GM21447 (cell line): ENCODE measurements around the gene MACROD1.

Experiments
- ATAC-seq: cut with Tn5 transposase; IDR thresholded peaks from one replicate; pipeline ENCODE4 v1.9.1; 2021; ENCODE audit not compliant: unreplicated experiment

MACROD1 gene

DNA sequence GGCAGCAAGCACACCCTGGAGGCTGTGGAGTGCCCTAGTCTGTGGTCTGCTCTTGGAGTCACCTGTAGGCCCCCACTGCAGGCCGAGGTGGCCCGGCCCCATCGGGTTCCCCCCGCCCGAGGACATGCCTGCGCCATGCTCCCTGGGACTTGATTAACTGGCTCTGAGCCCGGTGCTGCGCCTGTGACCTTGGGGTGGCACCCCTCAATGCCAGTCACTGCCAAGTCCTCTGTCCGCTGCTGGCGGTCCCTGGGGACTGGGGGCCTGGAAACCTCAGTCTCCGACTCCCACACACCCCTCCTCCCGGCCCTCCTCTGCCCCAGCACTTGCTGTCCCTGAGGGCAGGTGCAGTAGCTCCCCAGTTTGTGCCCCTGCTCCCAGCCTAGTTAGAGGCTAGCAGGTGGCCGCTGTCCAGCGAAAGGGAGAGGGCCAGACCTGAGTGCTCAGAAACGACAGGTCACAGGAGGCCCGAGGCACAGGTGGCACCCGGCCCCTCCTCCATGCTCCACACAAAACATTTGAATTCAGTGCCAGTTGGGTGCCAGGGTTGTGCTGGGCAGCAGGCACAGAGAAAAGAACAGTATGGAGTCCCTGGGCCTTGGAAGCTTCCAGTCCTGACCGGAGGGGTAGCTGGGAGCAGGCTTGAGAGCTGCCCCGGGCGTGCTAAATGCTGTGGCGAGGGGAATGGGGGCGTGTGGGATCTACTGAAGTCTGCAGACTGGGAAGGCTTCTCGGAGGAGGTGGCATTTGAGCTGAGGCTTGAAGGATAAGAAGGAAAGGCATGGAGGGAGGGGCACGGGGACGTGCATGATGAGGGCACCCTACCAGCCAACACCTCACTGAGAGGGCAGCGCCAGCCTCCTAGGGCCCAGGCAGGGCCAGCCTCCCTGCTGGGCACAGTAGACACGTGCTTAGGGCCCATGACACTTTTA is 146.5 kb downstream of the MACROD1 start:
- no peak for ATAC-seq

DNA sequence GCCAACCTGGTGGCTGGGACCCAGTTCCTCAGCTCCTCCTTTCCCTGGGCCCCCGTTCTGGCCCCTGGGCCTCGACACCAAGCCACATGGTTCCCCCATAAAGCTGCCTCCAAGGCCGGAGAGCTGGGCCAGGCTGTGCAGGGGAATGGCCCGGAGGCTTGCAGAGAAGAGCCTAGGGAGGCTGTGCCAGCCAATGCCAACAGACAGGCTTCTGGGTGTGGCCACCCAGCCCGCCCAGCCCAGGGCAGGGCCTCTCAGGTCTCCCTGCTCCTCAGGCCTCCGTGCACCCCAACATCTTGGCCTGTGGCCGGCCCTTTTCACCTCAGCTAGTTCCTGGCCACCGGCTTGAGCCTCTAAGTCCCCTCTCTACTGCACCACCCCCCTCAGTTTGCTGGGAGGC is 147.6 kb downstream of the MACROD1 start:
- no peak for ATAC-seq

DNA sequence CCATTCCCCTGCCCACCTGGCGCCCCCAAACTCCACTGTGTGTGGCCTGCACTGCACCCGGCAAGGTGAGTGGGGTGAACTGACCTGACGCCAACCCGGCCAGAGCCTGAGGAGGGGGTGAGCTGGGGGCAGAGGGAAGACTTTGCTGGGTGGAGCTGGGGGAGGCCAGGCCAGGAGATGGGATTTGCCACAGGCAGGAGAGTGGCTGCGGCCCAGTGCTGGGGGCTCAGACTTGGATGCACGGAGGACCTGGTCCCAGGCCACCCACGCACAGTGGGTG is 148.0 kb downstream of the MACROD1 start:
- no peak for ATAC-seq

DNA sequence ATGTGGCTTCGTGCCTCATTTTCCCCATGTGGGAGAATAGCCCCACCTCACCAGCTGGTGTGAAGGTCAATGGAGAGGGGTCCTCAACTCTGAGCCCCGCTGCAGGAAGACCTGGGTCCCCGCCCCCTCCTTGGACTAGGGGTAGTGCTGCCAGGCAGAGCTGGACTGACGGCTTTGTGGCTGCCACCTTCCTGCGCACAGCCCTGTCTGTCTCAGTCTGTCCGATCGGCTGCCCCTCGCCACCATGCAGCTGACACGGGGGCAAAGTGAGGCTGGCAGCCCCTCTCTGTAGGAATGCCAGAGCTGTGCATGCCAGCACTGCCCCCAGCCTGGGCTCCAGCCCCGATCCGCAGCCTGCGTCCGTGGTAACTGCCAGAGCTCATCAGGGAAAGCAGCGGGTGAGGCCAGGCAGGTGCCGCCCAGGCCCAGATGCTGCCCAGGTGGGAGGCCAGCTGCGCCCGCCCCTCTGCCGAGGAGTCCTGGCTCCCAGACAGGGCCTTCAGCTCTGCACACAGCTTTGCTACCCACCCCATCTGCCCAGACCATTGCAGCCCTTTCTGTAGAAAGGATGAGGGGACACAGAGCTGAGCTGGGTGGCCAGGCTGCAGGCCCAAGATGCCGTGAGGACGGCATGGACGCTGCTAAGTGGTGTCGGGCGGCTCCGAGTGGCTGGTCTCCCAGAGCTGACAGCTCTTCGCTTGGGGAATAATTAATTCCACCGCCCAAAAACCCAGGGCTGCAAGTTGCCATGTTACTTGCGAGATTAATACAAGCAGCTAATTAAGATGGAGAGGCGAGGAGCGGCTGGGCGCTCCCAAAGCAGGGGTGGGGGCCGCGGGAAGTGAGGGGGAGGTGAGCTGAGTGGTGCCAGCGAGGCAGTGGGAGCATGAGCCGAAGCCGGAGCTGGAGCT is 149.7 kb downstream of the MACROD1 start:
- ATAC-seq = no peak

DNA sequence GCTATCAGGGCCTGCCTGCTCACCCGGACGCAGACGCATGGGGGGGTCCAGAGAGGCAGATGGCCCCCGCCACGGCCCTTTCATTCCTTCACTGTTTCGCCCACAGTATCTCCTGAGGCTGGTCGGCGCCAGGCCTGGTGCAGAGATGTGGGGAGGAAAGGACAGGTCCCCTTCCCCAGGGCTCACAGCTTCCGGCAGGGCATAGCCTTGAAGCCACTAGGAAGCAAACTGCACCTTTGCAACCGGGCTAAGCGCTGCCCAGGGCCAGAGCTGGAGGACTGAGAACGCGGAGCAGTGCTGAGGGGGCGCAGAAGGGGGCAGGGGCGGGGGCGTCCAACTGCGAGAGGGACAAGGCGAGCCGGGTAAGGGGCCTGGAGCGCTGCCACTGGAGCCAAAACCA is 150.4 kb downstream of the MACROD1 start:
- no peak for ATAC-seq

DNA sequence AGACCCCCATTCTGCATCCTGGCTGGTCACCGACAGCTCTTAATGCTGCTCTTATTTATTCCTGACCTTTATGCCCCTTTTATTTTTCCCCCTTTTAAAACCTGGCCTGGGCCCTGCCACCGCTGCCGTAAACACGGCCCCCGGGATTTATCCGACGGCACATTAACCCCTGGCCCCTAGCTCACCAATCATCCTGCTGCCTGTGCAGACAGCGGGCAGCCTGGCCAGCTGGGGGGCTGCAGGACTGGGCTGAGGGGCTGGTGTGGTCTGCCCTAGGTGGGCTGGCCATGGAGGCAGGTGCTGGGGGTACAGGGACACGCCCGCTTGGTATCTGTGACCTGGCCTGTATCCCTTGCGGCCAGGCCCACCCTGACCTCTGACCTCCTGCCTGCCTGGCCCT is 151.6 kb downstream of the MACROD1 start:
- ATAC-seq = no peak

DNA sequence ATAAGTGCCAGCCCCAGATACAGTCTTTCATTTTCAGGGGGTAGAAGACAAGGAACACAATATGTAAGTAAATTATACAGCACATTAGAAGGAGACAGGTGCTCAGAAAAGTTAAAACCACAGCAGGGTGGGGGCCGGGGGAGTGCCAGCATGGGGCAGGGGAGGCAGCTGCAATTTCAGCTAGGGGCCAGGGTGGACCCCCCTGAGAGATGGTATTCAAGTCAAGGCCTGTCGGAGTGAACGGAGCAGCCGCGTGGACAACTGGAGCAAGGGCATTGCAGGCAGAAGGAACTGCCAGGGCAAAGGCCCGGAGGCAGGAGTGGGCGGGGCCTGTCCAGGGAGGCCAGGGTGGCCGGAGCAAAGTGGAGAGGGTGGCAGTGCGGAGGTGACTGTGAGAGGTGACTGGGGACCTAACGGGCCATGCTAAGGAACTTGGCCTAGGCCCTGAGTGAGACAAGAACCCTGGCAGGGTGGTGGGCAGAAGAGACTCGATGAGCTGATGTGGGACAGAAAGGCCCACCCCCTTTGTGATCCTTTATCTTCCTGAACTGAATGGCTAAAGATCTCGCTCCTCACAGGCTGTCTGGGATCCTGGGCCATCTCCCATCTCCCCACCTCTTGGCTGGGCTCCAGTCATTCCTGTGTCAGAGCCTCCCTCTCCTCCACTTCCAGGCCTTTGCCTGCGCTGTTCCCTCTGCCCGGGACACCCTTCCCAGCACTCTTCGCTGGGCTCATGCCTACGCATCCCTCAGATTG is 152.6 kb downstream of the MACROD1 start:
- ATAC-seq = no peak

DNA sequence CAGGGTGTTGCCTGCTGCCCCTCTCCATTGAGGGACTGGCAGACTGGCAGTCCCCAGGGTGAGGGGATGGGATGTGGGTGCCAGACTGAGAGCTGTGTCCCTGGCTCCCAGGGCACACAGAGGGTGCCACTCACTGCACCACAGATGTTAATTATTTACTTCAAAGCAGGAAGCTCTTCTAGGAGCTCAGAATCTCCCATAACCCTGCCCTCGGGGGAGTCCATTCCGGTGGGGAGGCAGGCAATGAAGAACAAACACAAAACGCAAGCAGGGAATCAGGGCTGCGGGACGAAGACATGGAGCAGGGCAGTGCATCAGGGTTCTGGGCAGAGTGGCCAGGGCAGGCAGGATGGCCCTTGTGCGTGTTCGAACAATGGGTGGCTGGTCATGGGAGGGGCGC is 154.5 kb downstream of the MACROD1 start:
- no peak for ATAC-seq

DNA sequence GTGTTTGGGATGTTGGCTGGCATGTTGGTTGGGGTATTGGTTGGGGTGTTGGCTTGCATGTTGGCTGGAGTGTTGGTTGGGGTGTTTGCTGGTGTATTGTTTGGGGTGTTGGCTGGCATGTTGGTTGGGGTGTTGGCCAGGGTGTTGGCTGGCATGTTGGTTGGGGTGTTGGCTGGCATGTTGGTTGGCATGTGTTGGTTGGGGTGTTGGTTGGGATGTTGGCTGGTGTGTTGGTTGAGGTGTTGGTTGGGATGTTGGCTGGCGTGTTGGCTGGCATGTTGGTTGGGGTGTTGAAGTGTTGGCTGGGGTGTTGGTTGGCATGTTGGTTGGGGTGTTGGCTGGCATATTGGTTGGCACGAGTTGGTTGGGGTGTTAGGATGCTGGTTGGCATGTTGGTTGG is 155.1 kb downstream of the MACROD1 start:
- ATAC-seq = no peak

DNA sequence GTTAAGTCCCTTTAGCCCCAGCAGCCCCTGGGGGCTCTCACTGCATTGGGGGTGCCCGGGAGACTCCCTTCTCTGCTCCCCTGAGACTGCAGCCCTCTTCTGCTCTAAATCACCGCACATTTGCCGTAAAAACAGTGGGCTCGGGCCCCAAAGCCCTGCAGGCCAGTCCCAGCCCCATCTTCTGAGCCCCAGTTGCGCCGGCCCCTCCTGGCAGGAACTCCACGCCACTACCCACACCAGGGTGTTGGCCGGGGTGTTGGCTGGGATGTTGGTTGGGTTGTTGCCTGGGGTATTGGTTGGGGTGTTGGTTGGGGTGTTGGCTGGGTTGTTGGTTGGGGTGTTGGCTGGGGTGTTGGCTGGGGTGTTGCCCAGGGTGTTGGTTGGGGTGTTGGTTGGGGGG is 156.2 kb downstream of the MACROD1 start:
- ATAC-seq = no peak

DNA sequence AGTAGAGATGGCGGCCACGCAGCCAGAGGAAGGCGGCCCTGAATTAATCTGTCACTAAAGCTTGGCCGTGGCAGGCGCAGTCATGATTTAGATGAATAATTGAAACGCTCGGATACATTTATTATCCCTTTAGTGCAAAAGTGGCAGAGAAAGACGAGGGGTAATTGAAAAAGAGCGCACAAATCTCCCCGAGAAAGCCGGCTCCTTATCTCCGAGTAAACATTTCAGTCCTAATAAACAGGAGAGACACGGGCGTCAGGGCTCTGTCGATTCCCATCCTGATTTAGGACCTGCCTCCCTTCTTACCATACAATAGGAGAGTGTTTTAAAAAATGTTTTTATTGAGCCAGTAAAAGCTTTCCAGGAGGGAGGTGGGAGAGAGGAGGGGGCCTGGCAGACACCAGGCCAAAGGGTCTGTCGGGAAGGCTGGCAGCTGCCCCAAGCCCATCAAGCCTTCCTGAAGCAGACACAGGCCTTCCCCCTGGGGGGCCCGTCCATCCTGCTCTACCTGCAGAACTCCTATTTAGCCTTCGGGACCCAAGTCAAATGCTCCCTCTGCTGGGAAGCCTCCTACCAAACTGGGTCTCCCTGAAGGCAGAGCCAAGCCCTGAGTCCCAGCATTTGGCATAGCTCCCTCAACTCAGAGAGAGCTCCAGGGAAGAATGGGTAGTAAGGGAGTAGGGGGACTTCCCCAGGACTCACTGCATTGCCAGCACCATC is 156.8 kb downstream of the MACROD1 start:
- no peak for ATAC-seq

DNA sequence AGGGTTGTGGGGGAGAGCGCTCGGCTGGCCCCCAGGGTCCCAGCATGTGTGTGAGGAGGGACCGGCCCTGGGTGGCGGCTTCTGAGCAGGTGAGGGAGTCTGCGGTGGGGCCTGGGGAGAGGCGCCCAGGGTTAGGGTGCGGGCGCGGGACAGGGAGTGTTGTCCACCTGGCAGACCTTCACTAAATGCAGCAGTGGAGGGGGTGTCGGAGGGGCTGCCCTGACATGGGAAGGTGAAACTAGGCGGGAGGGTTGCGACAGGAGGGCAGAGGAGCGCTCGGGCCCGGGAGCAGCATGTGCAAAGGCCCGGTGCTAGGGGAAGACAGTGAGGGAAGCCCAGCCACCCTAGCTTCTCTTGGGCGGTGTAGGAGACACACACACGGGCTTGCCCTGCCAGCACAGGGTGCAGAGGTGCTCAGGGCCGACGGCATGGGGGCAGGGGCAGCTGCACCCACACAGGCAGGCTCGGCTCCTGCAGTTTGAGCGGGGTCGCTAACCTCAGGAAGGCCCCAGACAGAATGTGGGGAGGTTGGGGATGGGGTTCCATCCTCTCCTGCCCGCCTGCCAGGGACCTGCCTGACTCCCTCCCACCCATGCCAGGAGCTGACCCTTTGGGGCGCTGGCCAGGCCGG is 157.5 kb downstream of the MACROD1 start:
- ATAC-seq = no peak

DNA sequence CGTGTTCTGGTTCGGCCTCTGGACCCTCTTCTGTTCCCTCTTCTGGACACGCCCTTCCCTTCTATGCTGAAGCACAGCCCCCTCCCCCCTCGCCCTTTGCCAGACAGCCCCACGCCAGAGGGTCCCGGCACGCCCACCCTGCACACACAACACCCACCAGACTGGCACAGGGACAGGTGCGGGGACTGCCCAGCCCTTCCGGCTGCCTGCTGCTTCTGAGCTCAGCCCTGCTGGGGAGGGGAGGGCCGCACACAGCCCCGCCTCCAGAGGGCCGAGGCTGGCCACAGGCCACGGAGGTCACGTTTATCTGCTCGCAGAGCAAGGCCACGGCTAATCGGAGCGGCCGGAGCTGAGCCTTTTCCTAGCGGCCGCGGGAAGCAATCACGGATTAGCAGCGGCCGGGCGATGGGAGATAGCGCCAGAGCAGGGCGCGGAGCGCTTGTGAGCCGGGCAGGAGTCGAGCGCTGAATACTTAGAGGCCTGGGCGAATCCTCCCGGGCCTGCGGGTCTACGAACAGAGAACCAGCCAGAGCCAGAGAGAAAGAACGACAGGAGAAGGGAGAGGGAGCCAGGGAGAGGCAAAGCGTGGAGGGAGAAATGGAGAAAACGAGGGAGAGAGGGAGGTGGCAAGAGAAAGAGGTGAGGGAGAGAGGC is 158.2 kb downstream of the MACROD1 start:
- no peak for ATAC-seq

DNA sequence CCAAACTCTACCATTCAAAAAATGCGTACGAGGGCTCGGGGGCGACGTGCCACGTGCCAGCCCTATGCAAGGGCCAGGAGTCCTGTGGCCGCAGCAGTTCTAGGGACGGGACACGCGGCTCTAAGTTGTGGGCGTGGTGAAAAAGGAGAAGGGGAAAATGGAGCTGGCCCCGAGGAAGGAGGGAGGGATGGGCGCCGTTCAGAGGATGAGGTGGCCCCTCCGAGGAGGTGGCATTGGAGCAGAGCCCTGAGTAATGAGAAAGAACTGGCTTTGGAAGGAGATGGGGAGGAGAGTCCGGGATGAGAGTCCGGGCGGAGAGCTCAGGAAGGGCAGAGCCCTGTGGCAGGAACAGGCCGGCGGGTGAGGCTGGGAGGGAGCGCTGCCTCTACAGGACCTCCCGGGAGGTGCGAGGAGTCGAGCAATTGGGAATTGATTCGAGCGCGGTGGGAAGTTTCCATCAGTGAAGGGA is 158.7 kb downstream of the MACROD1 start:
- no peak for ATAC-seq

DNA sequence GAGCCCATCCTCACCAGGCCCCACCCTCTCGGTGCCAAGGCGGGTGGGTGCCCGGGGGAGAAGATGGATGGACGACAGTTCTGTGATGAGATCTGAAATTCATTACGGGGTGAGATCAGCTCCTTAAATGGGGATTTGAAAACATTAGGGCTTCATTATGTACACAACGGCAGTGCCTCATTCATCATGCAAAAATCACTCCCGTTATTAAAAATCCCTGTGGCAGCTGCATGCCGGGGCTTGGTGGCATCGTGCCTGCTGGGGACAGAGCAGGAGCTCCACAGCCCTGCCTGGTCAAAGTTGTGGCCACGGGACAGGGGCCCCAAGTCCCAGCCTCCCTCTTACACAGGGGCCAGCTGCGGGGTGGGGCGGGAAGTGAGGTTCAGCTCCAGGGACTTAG is 159.5 kb downstream of the MACROD1 start:
- ATAC-seq = no peak

DNA sequence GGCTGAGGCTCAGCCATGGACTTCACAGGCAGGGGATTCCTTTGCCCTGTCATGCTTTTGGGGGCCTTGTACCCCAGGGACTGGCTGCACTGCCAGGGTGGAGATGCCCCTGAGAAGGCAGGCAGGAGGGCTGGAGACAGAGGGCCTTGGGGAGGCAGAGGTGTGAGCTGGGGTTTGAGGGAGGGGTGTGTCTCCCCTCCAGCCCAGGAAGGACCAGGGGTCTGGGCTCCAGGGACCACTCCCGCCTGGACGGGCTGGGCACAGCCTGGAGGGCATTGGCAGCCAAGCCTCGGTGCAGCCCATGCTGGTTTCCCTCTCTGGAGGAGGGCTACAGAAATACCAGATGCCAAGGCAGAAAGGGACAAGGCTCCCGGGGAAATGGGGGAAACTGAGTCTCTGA is 160.2 kb downstream of the MACROD1 start:
- no peak for ATAC-seq

DNA sequence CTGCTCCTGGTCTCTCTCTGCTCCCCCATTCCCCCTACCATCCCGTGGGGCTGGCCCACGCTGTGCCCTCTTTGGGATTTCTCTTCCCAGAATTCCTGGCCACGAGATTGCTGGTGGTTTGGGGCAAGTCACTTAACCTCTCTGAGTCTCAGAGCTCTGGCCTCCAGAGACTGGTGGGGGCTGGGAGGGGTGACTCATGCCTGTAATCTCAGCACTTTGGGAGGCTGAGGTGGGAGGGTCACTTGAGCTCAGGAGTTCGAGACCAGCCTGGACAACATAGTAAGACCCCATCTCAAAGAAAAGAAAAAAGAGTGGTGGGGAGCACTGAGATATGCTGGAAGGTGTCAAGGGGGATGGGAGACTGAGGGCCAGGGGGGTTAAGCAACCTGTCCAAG is 161.3 kb downstream of the MACROD1 start:
- no peak for ATAC-seq

DNA sequence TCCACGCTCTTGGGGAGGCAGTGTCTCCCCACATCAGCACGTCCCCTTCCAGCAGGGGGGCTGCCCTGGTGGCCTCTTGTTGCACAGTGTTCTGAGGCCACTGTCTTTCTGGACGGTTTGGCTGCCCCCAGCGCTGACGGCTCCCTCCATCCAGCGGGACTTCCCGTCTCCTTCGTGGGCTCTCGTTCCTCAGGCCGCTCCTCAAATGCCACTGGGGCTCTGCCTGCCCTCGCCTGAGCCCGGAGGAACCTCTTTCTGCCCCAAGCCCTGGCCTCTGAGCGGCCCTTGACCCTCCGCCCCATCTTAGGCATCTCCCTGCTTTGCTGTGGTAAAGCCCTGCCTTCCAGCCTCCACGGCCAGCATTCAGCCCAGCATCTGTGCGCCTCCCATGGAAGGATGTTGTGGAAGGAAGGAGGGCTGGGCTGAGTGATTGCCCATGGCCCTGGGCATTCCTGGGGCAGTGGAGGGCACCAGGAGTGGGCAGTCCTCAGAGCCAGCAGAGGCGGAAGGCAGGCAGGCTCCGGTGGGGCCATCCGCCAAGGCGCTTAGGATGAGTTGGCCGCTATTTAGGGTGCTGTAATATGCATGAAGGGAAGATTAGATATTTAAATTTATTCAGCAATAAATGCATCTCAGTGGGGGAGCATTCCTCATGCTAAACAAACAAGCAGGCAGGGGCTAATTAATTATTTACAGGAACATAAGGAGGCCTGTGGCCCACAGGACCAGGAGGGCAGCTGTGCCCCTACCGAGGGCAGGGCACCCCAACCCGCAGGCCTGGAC is 161.9 kb downstream of the MACROD1 start:
- no peak for ATAC-seq
